GM19025 (cell line): ENCODE measurements around the gene CDCP2.
"Not testable (repeated sequence)": the region's sequence is repeated elsewhere in the genome, so short reads cannot be mapped to it uniquely, and the experiment has no call there.

Experiments used
- ATAC-seq: cut with Tn5 transposase; IDR thresholded peaks from one replicate; pipeline ENCODE4 v1.9.1; 2021; ENCODE audit warnings: mild to moderate bottlenecking, low read depth, moderate library complexity; ENCODE audit not compliant: unreplicated experiment

Gene CDCP2

GRCh38 chr1:54118704-54119103 lies 34.1 kb downstream of the CDCP2 start:
- ATAC-seq, result no peak

GRCh38 chr1:54117815-54118563 lies 34.8 kb downstream of the CDCP2 start:
- no peak for ATAC-seq

GRCh38 chr1:54115520-54115919 lies 37.3 kb downstream of the CDCP2 start:
- ATAC-seq, result no peak

GRCh38 chr1:54114955-54115354 lies 37.8 kb downstream of the CDCP2 start:
- no peak for ATAC-seq

GRCh38 chr1:54114001-54114400 lies 38.8 kb downstream of the CDCP2 start:
- ATAC-seq, result no peak

GRCh38 chr1:54112705-54113368 lies 40.0 kb downstream of the CDCP2 start:
- ATAC-seq, result no peak

DNA sequence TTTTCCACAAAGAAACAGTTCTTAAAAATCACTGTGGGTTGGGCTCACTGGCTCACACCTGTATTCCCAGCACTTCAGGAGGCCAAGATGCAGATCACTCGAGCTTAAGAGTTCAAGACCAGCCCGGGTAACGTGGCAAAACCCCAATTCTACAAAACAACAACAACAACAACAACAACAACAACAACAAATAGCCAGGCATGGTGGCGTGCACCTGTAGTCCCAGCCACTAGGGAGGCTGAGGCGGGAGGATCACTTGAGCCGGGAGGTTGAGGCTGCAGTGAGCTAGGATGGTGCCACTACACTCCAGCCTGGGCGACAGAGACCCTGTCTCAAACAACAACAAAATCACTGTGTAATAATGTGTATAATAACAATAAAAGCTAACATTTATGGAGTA lies 40.8 kb downstream of the CDCP2 start:
- no peak for ATAC-seq

DNA sequence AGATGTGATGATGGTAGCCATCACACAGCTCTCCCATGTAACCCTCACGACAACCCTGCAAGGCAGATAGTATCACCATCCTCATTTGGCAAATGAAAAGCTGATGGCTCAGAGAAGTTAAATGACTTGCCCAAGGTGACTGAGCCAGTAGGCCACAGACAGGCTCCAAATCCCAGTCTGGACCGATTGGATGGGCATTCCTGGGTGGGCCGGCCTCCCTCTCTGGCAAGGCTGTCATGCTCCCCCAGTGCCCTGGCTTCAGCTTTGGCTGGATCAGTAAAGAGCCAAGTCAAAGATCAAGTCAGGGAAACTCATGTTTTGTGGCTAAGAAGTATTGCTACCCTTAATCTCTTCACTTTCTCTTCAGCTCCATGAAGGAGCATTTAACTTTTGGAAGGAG lies 41.2 kb downstream of the CDCP2 start:
- no peak for ATAC-seq

DNA sequence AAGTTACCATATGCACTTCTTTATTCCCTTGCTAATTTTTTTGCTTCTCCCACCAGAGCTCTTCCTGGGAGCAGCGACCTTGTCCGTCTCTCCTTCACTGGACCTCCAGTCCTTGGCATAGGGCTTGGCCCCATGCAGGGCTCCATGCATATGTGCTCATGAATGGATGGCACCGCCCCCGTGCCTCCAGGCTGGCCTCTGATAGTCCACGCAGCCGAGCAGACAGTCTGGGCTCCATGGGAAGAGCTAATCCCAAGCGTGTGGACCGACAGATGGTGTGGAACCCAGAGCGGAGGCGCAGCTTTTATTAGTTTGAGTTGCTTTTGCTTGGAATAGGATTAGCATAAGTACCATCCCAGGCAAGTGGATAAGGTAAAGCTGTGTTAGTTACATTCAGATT lies 41.8 kb downstream of the CDCP2 start:
- no peak for ATAC-seq

- ATAC-seq, result no peak
Observed at GRCh38 chr1:54109129-54110090, 43.4 kb downstream of the CDCP2 start.

DNA sequence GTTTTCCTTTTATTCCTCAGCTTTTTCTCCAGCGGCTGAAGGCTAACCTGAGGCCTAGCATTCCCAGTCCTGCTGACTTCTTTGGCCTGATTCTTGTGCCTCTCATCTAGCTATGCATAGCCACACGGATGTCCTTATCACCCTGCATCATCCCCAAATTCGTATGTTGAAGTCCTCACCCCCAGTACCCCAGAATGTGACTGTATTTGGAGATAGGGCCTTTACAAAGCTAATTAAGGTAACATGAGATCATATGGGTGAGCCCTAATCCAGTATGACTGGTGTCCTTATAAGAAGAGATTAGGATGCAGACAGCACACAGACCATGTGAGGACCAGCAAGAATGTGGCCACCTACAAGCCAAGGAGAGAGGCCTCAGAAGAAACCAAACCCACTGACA lies 44.6 kb downstream of the CDCP2 start:
- ATAC-seq, result no peak

DNA sequence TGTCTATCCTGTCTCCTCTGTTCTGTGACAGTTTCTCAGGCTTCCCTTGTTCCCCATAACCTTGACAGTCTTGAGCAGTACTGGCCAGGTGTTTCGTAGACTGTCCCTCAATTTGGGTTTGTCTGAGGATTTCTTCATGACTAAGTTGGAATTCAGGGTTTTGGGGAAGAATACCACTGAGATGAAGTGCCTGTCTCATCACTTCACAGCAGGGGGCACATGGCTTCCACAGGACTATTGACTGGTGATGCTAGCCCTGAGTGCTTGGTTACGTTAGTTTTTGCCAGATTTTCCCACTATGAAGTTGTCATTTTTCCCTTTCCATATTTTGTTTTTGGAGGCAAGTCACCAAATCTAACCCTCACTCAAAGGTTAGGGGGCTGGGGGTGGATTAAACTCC lies 45.7 kb downstream of the CDCP2 start:
- ATAC-seq, result no peak

- no peak for ATAC-seq
Observed at GRCh38 chr1:54105736-54106269, 47.0 kb downstream of the CDCP2 start.

DNA sequence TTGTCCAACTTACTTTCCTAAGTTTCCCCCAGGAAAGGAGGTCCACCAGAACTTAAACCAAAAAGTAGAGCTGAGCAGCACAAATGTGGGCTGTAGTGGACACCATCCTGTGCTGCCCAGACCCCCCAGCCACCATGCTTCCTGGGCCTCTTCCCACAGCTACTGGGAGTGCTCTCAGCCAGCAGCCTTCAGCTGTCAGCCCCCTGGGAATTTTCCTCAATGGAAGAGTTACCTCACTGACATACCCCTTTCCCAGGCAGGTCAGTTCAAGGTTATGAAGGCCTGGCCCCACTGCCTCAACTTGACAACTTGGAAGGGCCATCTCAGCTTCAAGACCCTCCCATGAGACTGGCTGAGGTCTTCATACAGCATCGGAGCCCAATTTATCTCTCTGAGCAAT lies 47.7 kb downstream of the CDCP2 start:
- no peak for ATAC-seq

DNA sequence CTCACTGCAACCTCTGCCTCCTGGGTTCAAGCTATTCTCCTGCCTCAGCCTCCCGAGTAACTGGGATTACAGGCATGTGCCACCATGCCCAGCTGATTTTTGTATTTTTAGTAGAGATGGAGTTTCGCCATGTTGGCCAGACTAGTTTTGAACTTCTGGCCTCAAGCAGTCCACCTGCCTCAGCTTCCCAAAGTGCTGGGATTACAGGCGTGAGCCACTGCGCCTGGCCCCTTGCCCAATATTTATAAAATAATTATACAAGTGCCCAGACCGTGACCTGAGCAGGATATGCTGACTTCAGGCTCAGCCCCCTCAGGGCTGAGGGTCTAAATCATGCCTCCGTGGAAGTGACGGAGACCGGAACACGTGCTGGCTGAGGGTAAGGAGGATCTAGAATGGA lies 48.2 kb downstream of the CDCP2 start:
- not testable (repeated sequence) for ATAC-seq

- no peak for ATAC-seq
Observed at GRCh38 chr1:54103414-54103813, 49.4 kb downstream of the CDCP2 start.

DNA sequence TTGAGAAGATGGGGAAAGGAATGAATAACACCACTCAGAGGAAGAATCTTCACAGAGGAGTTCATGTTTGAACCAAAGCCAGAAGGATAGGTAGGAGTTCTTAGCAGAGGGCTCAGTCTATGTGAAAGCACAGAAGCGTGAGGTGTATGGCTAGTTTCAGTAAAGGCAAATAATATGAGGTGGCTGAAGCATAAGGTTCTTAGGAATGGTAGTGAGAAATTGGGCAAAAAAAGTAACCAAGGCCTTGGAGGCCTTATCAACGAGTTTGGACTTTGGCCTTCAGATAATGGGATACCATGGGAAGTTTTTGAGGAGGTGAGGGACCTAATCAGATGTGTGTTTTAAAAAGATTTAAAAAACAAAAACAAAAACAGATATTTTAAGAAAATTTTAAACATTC lies 52.3 kb downstream of the CDCP2 start:
- ATAC-seq, result no peak

GRCh38 chr1:54099061-54099610 lies 53.7 kb downstream of the CDCP2 start:
- ATAC-seq, result no peak

DNA sequence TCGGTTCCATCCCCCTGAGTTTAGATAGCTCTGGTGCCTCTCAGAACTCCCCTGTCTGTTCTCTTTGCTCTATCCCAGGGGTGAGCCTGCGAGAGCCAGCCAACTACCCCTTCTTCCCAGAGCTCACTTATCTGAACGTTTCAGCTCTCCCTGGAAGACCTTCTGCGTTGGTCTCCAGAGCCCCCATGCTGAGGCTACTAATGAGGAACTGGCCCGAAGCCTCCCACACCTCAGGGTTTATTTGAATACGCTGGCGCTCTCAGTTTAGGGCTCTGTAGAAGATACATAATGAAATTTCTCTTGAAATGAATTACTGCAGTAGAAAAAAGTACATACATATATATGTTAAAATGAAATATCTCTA lies 55.9 kb downstream of the CDCP2 start:
- ATAC-seq, result no peak

DNA sequence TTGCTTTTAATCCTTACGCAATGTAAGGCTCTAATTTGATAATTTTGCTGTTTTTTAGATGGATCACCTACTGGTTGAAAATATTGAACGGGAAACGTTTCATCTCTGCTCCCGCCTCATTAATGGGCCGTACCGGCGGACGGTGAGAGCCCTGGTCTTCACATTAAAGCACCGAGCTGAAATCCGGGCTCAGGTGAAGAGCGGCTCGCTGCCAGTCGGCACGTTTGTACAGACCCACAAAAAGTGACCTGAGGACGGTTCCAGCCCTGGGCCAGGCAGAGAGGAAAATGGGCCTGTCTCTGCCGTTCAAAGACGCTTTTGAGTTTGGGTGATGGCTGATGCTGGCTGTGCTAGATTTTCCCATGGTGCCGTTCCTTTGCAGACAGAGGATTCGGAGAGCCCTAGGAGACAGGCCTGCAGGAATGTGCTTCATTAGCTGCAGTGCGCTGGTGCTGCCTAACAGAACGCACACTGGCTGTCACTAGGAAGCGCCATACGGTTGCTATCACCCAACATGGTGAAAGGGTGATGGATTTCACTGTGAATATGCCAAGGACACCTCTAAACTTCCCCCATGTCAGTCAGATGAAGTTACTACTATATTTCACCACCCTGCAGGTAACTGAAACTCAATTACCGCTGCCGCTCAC lies 56.4 kb downstream of the CDCP2 start:
- ATAC-seq, result no peak
